ENCODE measurements around the gene DNASE1L2.
"Not testable (repeated sequence)": the region's sequence is repeated elsewhere in the genome, so short reads cannot be mapped to it uniquely, and the experiment has no call there.

DNASE1L2 gene

GRCh38 chr16:2226245-2226793, 9.9 kb upstream of the DNASE1L2 start:
- no peak for DNase-seq

DNA sequence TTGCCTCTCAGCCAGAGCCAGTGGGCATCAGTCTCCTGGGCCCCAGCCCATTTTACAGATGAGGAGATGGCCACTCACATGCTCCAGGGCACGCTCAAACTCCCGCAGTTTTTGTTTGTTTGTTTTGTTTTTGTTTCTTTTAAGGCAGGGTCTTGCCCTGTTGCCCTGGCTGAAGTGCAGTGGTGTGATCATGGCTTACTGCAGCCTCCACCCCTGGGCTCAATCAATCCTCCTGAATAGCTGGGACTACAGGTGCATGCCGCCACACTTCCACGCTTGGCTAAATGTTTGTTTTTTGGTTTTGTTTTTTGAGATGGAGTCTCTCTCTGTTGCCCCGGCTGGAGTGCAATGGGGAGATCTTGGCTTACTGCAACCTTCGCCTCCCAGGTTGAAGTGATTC, 9.3 kb upstream of the DNASE1L2 start:
- DNase-seq = no peak

DNA sequence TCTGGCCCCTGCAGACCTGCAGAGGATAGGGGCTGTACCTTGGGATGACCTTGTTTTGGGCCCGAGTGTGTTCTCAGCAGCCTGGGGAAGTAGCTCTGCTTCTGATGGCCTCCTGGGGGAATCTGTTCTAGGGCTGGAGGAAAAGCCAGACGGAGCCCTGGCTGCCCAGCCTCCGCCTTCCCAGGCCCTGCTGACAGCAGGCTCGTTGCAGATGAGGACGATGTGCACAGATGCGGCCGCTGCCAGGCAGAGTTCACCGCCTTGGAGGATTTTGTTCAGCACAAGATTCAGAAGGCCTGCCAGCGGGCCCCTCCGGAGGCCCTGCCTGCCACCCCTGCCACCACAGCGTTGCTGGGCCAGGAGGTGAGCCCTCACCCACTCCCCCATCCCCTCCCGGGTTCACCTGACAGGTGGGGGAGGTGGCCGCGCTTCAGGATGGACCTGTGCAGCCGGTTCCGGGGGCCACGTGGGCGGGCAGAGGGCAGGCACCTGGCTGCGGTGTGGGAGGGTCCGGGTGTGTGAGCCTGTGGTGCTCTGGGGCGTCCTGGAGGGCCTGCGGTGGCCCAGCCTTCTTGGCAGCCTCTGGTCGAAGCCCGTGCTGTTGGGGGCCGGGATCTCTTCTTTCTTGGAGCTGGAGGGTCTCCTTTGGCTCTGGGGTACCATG, 8.0 kb upstream of the DNASE1L2 start:
- no peak for DNase-seq

DNA sequence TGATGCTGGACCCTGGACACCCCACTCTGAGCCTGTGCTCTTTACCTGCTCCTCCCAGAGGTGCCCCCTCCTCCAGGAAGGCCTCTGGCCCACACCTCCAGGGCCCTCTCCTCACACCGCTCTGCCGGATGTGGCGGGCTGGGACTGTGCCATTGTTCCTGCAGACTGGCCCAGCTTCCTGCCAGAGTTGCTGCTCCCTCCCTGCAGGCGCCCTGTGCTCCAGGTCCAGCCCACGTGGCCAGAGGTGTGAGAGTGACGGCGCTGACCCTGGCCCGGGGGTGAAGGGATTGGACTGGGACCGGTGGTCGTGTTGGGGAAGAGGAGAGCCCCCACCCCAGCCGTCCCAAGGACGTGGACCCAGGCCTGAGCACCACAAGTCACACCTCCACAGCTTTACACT, 7.2 kb upstream of the DNASE1L2 start:
- DNase-seq = no peak

DNA sequence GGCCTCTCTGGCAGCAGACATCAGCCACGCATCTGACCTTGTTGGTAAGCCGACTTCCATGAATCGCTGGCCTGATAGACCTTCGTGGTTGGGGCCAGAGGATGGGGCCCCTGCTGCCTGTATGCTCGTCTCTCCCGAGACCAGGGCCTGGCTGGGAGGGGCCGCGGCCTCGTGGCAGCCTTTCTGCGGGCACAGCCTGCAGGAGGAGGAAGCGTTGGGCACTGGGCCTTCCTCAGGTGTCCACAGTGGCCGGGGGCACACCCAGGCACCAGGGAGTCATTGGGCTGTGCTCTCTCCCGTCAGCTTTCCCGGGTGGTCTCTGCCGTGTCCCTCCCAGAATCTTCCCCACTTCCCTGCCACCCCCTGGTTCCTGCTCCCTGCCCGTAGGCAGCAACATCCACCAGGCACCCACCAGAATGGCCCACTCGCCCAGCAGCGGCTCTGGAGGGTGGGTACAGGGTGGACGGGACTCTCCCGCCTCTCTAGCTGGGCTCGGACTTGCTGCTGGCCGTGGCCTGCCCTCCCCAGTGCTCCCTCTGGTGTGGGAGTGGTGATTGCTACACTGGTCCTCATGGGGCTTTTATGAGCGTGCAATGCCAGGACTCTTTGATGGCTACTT, 6.5 kb upstream of the DNASE1L2 start:
- DNase-seq = no peak

GRCh38 chr16:2230376-2230775, 5.9 kb upstream of the DNASE1L2 start:
- no peak for DNase-seq

DNA sequence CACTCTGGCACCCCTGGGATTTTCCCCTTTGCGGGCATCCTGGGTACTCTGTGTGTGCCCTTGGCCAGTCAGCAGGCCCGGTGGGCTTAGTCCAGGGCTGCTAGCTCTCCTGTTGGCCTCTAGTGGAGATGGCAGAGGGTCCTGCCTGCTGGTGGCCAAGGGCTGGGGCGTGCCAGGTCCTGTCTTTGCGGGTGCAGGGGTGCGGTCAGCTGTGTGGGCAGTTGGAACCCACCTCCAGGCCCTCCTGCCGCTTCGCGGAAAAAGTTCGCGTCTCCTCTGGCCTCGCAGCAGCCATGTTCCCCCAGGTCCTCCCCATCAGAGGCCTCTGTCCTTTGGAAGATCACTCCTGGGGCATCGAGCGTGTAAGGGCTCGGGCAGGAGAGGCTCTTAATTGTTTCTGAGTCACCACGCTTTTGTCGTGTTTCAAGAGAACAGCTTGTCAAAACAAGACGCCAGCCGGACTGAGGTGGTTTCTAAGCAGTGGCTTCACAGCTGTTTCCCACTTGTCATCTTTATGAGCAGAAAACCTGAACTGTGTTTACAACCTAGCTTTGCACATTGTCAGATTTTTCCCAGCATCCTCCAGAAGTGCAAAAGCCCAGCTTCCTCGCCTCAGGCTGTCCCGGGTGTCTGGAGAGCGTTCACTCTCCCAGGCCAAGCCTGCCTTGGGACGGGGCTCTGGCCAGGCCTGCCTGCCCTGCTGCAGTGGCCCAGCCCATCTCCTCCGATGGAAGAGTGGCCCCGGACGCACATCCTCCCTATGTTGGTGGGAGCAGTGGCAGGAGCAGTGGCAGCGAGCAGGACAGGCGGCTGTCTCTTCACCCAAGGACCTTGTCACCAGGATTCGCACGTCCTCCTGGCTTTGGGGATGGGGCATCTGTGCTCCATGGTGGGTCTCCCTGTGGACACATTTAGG, 5.0 kb upstream of the DNASE1L2 start:
- DNase-seq = no peak

- no peak for DNase-seq
These were observed 3.9 kb upstream of the DNASE1L2 start for GRCh38 chr16:2232094-2232990.

GRCh38 chr16:2233046-2233775, 3.0 kb upstream of the DNASE1L2 start:
- DNase-seq = no peak

GRCh38 chr16:2233872-2234812, 2.1 kb upstream of the DNASE1L2 start:
- DNase-seq = no peak

DNA sequence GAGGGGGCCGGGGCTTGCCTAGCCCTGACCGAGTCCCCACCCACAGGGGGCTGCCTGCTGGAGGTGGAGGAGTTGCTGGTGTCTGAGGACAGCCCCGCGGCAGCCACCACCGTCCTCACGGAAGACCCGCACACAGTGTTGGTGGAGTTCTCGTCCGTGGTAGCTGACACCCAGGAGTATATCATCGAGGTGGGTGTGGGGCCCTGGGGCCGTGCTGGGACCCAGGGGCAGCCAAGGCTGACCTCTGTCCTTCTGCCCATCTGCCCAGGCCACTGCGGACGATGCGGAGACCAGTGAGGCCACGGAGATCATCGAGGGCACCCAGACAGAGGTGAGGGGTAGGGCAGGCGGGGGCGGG, 1.5 kb upstream of the DNASE1L2 start:
- DNase-seq = no peak

DNA sequence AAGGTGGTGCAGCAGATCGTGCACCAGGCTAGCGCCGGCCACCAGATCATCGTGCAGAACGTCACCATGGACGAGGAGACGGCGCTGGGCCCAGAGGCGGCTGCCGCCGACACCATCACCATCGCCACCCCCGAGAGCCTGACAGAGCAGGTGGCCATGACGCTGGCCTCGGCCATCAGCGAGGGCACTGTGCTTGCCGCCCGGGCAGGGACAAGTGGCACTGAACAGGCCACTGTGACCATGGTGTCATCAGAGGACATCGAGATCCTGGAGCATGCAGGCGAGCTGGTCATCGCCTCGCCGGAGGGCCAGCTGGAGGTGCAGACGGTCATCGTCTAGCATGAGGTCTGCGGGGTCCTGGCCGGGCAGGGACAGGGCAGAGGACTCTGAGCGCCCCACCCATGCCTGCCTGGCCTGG, 1.0 kb upstream of the DNASE1L2 start:
- no peak for DNase-seq

- no peak for DNase-seq
These were observed 428 bp upstream of the DNASE1L2 start for GRCh38 chr16:2235695-2236336.

DNA sequence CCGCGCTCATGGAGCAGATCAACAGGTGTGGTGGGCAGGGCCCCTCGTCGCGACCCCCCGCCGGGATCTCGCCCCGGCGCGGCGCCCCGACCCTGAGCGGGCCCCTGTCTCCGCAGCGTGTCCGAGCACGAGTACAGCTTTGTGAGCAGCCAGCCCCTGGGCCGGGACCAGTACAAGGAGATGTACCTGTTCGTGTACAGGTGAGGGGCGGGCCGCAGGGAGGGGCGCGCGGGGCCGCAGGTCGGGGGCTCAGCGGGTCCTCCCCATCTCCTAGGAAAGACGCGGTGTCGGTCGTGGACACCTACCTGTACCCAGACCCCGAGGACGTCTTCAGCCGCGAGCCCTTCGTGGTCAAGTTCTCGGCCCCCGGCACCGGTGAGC, 848 bp downstream of the DNASE1L2 start:
- no peak for DNase-seq

- DNase-seq = no peak
These were observed 1.4 kb downstream of the DNASE1L2 start for GRCh38 chr16:2237493-2238149.

GRCh38 chr16:2238150-2238837, 2.0 kb downstream of the DNASE1L2 start:
- DNase-seq = no peak

DNA sequence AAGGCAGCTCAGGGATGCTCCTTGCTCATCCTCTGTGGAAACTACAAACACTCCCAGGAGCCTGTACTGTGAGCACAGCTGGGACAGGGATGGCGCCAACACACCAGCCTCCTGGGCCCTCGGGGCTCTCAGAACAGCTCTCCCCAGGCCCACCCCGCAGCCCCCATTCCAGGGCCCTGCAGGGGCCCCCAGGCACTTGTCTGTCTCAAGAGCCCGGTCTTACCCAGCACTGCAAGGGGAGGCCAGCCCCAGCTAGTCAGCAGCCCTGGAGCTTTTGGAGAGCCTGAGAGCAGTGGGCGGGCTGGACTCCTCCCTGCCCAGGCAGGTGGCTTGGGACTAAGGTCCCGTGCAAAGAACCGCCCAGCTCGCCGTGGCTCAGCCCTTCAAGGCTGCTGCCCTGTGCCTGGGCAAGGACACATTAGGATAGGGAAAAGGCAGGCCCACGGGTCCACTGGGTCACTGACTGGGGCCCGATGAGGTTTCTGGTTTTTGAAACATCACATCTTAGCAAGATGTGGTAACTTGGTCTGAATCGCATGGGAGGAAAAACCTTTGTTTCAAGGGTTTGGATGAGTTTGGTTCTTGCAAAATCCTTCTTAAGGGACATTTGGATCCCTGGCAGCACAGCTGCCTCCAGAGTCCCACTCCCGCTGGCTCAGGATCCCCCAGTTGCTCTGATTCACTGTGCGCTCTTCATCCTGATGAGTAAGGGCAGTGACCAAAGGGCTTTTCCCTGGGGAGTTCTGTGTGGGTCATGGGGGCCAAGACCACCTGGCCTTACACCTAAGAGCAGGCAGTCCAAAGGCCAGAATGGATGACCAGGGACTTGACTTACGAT, 2.8 kb downstream of the DNASE1L2 start:
- no peak for DNase-seq

DNA sequence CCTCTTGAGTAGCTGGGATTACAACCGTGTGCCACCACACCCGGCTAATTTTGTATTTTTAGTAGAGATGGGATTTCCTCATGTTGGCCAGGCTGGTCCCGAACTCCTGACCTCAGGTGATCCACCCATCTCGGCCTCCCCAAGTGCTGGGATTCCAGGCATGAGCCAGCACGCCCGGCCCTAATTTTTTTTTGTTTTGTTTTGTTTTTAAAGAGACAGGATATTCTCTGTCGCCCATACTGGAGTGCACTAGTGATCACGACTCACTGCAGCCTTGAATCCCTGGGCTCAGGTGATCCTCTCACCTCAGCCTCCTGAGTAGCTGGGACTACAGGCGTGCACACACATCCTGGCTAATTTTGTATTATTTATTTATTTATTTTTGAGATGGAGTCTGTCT, 4.1 kb downstream of the DNASE1L2 start:
- DNase-seq = not testable (repeated sequence)

Data from midbrain (tissue), 1 donor.